Stromal cell of bone marrow (primary cell): ENCODE results near the gene PGA3.
"Not testable (repeated sequence)": the region's sequence is repeated elsewhere in the genome, so short reads cannot be mapped to it uniquely, and the experiment has no call there.

Source experiments
- DNase-seq: peaks from one replicate; pipeline ENCODE4 v3.0.0-alpha.2; 2012; ENCODE audit warnings: low read depth

The PGA3 gene

DNA sequence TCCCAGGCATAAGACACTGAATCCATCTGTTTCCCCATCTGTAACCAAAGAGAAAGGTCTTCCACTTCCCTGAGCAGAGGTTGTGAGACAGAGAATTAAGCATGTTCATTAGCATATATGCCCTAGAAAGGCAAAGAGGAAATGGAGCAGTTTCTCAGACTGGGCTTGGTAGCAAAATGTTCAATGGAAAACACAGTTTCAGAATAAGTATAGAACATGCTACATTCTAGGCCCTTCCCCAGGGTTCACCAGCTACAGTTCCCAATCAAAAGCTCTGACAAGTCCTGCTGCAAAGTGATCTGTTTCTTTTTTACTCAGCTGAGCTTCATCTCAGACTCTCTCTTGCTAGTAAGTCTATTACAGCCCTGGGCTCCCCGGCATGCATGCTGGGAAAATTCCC is 49.0 kb downstream of the PGA3 start:
- not testable (repeated sequence) for DNase-seq

- DNase-seq: peak; percentile 24
Measured at GRCh38 chr11:61254403-61255025, 51.2 kb downstream of the PGA3 start.

DNA sequence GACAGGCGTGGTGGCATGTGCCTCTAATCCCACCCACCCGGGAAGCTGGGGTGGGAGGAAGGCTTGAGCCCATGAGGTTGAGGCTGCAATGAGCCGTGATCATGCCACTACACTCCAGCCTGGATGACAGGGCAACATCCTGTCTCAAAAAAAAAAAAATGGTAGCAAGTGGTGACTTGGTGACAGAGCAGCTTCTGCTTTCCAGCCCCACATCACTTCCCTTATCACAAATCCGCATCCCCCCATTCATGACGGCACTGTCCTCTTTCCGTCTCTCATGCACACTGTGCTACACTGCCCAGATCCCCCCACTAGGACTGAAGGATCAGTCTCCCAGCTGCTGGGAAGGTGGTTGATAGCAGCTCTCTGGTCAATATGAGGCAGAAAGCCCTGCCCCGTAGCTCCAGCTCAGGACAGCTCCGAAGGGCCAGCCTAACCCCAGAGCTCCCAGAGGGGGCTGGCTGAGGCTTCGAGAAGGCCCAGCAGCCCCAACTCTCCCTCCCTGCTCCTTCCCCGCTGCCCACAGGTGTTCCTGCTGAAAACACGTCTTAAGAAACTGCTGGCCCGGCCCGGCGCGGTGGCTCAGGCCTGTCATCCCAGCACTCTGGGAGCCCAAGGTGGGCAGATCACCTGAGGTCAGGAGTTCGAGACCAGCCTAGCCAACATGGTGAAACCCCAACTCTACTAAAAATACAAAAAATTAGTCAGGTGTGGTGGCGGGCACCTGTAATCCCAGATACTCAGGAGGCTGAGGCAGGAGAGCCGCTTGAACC is 53.6 kb downstream of the PGA3 start:
- DNase-seq: no peak

- DNase-seq: no peak
Measured at GRCh38 chr11:61258546-61258945, 55.2 kb downstream of the PGA3 start.

DNA sequence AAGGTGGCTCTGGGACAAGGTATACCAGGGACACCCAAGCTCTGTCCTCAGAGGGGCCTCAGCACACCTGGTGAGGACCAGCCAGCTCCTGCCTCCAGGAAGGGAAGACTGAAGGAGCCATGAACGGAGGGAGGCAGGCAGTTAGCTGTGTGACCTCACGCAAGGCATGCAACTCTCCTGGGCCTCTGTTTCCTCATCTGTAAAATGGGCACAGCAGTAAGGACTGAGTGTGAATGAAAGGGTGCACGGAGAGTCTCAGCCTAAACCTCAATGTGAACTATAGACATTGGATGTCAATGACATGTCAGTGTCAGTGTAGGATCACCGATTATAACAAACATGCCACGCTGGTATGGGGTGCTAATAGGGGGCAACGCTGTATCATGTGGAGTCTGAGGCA is 56.0 kb downstream of the PGA3 start:
- no peak for DNase-seq
